ENCODE data around the gene PRPF6. TPM values are rescaled to one million over a fixed set of nuclear protein-coding genes. Genes with fewer than 3 reads are reported as not detected.

Gene PRPF6
- total RNA-seq, 1 donor from 2014 or later, result 71.9 TPM

GRCh38 chr20:64079273-64080012, 98.5 kb downstream of the PRPF6 start, which contains the start of gene RGS19:
Gene RGS19, minus strand, starts transcription at chr20:64079518. Its CDS starts 2,632 bp downstream, at chr20:64076886.
- no peaks in the 10 kb centered on the region for H3K9me3 Mint-ChIP-seq (ENCODE audit: unreplicated experiment)
- no peaks in the 10 kb centered on the region for H3K27me3 Mint-ChIP-seq (ENCODE audit: unreplicated experiment)
- H3K36me3 Mint-ChIP-seq (ENCODE audit: unreplicated experiment), result no peaks in the 10 kb centered on the region
- TF ChIP-seq, protein P1, sequence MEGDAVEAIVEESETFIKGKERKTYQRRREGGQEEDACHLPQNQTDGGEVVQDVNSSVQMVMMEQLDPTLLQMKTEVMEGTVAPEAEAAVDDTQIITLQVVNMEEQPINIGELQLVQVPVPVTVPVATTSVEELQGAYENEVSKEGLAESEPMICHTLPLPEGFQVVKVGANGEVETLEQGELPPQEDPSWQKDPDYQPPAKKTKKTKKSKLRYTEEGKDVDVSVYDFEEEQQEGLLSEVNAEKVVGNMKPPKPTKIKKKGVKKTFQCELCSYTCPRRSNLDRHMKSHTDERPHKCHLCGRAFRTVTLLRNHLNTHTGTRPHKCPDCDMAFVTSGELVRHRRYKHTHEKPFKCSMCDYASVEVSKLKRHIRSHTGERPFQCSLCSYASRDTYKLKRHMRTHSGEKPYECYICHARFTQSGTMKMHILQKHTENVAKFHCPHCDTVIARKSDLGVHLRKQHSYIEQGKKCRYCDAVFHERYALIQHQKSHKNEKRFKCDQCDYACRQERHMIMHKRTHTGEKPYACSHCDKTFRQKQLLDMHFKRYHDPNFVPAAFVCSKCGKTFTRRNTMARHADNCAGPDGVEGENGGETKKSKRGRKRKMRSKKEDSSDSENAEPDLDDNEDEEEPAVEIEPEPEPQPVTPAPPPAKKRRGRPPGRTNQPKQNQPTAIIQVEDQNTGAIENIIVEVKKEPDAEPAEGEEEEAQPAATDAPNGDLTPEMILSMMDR (IDR thresholded peaks at IDR 0.05), result no peak
- peak within 1 kb of the TSS; percentile 38 for H3K27ac Mint-ChIP-seq (ENCODE audit: unreplicated experiment)
- peak; percentile 89 for DNase-seq (ENCODE audit: extremely low spot score, unreplicated experiment)
- H3K4me3 Mint-ChIP-seq (ENCODE audit: unreplicated experiment), result peak within 1 kb of the TSS; percentile 73
- H3K4me1 Mint-ChIP-seq (ENCODE audit: unreplicated experiment), result peaks cover 35% of the 10 kb centered on the region

DNA sequence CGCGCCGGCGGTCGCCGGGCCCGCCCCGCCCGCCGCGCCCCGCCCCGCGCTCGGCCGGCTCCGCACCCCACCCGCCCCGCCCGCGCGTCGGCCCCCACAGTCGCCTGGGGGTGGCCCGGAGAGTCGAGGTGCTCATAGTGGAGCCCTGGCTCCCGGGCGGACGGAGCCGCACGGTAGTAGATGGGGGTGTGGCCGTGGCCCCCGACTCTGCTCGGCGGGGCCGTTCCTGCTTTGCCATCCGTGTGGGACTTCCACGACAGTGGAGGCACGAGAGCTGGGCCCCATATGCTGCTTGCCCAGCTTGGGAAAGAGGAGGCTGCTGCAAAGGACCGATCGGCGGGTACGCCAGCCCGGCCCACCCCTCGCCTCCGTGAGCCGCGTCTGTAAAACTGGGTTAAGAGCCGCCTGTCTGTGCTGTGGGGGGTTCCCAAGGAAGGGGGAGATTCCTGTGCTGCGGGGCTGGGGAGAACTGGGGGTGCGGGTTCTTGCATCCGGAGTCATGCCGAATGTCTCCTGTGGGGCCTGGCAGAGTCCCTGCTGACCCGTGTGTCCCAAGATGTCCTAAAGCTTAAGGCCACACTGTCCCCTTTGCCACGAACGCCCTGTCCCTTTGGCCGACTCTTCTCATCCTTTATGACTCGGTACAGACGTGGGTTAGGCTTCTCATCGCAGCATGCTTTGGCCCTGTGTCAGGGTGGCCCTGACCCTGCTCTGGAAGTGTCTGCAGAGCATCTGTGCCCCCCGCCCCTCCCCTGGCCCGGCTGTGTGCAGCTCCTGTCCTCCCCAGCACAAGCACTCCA, 99.3 kb downstream of the PRPF6 start, which contains the start of gene OPRL1:
Gene OPRL1, plus strand, starts transcription at position 70 of the 800 bp plus-strand sequence. CDS start 12,639 bp downstream, outside the sequence.
- H3K27ac Mint-ChIP-seq (ENCODE audit: unreplicated experiment), result peak within 1 kb of the TSS; percentile 38
- peaks cover 3% of the 10 kb centered on the region for H3K27me3 Mint-ChIP-seq (ENCODE audit: unreplicated experiment)
- H3K9me3 Mint-ChIP-seq (ENCODE audit: unreplicated experiment), result no peaks in the 10 kb centered on the region
- no peaks in the 10 kb centered on the region for H3K36me3 Mint-ChIP-seq (ENCODE audit: unreplicated experiment)
- no peak for DNase-seq (ENCODE audit: extremely low spot score, unreplicated experiment)
- H3K4me3 Mint-ChIP-seq (ENCODE audit: unreplicated experiment), result peak within 1 kb of the TSS; percentile 73
- H3K4me1 Mint-ChIP-seq (ENCODE audit: unreplicated experiment), result peaks cover 35% of the 10 kb centered on the region
- TF ChIP-seq, protein P1 (IDR thresholded peaks at IDR 0.05), result no peak

DNA sequence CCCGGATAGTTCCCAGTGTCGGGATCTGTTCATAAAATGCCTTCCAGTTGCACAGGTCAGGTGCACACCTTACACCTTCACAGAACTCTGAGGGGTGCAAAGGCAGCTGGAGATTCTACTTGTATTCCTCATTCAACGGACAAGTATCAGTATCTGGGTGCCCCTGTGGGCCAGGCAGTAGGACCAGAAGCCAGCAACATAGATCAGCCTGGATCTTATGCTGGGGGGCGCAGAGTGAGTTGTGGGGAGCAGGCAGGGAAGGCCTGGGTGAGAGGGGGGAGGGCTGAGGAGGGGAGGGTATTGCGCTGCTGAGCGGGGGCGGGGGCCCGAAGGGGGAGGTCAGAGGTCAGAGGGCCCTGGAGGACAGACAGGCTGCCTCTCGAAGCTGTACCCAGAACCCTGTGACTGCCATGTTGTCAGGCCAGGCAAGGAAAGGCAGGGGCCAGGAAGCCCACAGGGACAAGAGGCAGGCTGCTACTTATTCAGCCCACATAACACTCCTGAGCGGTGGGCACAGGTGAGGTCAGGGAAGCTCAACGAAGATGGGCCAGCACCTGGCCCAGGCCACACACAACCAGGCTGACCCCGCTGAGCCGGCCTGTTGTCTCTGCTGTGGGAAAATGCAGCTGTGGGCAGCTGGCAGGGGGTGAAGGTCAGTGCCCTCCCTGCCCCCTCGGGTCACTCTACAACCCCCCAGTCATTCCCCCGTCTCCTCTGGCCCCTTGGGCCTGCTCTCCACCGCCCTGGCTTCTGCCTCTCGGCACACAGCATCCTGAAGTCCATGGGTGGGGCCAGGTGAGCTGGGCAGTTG, 100.1 kb downstream of the PRPF6 start:
- Mint-ChIP-seq H3K27ac (ENCODE audit: unreplicated experiment) (no peak overlapping the region), H3K9me3 (ENCODE audit: unreplicated experiment) (no peaks in the 10 kb centered on the region), H3K4me3 (ENCODE audit: unreplicated experiment) (peak overlapping the region; percentile 70), H3K4me1 (ENCODE audit: unreplicated experiment) (peaks cover 35% of the 10 kb centered on the region), H3K36me3 (ENCODE audit: unreplicated experiment) (no peaks in the 10 kb centered on the region), H3K27me3 (ENCODE audit: unreplicated experiment) (peaks cover 11% of the 10 kb centered on the region)
- TF ChIP-seq, protein P1 (IDR thresholded peaks at IDR 0.05), result no peak
- no peak for DNase-seq (ENCODE audit: extremely low spot score, unreplicated experiment)

DNA sequence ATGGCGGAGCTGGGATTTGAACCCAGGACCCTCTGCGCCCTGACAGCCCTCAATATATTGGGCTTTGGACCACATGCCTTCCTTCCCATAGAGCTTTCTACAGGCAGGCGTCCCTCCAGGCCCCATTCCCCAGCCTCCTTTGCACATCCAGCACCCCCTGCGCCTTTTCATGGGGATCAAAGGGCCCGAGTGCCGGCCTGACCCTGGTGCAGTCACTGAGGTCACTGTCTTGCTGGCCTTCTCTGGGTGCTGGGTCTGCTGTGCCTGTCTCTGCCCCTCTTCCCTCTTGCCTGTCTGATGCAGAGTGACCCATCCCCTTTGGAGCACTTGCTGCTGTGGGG, 100.7 kb downstream of the PRPF6 start:
- TF ChIP-seq, protein P1 (IDR thresholded peaks at IDR 0.05), result no peak
- peaks cover 11% of the 10 kb centered on the region for H3K27me3 Mint-ChIP-seq (ENCODE audit: unreplicated experiment)
- H3K4me3 Mint-ChIP-seq (ENCODE audit: unreplicated experiment), result peak overlapping the region; percentile 22
- H3K36me3 Mint-ChIP-seq (ENCODE audit: unreplicated experiment), result no peaks in the 10 kb centered on the region
- H3K9me3 Mint-ChIP-seq (ENCODE audit: unreplicated experiment), result no peaks in the 10 kb centered on the region
- H3K27ac Mint-ChIP-seq (ENCODE audit: unreplicated experiment), result no peak overlapping the region
- H3K4me1 Mint-ChIP-seq (ENCODE audit: unreplicated experiment), result peaks cover 35% of the 10 kb centered on the region
- DNase-seq (ENCODE audit: extremely low spot score, unreplicated experiment), result no peak
